ENCODE results near the gene TLE5.

DNA sequence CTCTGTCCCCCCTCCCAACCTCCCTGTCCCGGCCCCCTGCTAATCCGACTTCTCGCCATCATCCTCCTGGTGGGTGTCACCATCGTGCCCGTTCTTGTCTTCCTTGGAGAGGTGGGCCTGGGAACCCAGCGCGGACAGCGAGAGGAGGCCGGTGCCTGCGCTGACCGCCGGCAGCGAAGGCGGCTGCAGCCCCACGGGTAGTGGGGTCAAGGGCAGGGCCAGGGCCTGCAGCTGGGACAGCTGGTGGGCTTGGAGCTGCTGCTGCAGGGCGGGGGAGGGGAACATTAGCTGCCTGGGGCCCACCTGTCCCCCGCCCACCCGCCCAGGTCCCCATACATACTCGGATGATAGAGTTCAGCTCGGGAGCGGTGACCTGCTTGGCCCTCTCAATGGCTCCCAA is 8.5 kb downstream of the TLE5 start:
- TF ChIP-seq, protein P1, sequence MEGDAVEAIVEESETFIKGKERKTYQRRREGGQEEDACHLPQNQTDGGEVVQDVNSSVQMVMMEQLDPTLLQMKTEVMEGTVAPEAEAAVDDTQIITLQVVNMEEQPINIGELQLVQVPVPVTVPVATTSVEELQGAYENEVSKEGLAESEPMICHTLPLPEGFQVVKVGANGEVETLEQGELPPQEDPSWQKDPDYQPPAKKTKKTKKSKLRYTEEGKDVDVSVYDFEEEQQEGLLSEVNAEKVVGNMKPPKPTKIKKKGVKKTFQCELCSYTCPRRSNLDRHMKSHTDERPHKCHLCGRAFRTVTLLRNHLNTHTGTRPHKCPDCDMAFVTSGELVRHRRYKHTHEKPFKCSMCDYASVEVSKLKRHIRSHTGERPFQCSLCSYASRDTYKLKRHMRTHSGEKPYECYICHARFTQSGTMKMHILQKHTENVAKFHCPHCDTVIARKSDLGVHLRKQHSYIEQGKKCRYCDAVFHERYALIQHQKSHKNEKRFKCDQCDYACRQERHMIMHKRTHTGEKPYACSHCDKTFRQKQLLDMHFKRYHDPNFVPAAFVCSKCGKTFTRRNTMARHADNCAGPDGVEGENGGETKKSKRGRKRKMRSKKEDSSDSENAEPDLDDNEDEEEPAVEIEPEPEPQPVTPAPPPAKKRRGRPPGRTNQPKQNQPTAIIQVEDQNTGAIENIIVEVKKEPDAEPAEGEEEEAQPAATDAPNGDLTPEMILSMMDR (IDR thresholded peaks at IDR 0.05) = no peak
- no peak for TF ChIP-seq POLR2A (IDR thresholded peaks at IDR 0.05)
